CD4-positive, alpha-beta T cell treated with Interleukin-12 subunit alpha and Interleukin-12 subunit beta, for 1 hour (primary cell): Measurements from ENCODE around the gene TMEM147.
A peak's percentile ranks its signal among the peaks of the same experiment; 100 is the strongest.

Source experiments
- DNase-seq: peaks from one replicate; pipeline ENCODE4 v3.0.0-alpha.2; 2020

Gene TMEM147, protein sequence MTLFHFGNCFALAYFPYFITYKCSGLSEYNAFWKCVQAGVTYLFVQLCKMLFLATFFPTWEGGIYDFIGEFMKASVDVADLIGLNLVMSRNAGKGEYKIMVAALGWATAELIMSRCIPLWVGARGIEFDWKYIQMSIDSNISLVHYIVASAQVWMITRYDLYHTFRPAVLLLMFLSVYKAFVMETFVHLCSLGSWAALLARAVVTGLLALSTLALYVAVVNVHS

DNA sequence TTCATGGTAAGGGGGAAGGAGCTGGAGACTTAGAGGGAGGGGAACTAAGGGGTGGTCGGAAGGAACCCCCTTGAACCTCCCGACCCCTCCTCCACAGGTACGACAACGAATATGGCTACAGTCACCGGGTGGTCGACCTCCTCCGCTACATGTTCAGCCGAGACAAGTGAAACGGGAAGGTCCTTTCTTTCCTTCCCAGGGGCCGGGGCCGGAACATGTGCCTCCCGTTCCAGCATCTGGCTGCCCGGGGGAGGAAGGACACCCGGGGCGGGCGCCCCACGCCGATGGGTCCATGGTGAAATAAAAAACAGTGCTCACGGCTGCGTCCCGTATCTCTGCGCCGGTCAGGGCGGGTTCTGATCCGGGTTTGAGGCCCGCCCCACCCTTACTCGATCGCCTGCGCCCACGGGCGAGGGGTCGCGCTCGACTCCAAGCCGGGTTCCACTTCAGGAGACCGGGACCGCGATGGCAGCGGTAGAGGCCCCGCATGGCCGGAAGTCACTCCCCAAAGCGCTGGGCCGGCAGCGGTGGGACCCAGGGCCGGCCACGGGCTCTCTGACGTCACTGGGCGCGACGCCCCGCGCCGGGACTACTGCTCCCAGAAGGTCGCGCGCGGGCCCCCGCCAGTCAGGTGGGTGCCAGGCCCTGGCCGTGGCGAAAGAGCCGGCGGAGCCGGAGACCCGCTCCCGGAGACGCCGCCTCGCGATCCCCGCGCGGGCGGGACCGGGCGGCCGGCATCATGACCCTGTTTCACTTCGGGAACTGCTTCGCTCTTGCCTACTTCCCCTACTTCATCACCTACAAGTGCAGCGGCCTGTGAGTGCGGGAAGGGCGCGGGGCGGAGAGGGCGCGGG is at the start of gene TMEM147:
TSS of gene TMEM147 (plus strand) at position 626 of the 854 bp plus-strand sequence. CDS start at position 740, 114 bp downstream.
- DNase-seq, result peak; percentile 83

DNA sequence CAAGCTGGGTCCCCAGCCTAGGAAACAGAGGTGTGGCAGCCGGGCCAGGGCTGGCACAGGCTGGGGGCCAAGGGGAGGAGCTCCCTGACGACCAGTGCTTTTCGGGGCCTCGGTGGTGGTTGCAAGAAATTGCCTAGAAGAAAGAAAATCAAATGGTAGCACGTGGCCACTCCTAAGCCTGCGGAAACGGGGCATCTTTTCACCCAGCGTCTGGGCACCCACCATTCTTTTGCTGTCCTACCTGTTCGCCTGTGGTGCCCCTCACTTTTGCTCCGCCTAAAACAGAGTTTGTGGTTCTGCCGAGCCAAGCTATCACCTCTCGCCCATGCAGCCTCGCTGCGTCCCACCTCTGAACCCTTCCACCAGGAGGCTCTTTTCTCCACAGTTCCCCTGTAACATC is 48.0 kb upstream of the TMEM147 start:
- no peak for DNase-seq

DNA sequence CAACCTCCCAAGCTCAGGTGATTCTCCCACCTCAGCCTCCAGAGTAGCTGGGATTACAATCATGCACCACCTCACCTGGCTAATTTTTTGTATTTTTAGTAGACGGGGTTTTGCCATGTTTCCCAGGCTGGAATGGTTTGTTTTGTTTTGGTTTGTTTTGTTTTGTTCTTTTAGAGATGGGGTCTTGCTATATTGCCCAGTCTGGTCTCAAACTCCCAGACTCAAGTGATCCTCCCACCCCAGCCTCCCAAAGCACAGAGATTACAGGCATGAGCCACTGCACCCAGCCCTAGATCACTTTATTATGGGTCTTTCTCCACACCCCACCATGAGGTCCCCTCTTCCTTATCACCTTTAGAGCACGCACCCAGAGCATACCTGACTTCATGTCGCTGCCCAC is 47.2 kb upstream of the TMEM147 start:
- no peak for DNase-seq

DNA sequence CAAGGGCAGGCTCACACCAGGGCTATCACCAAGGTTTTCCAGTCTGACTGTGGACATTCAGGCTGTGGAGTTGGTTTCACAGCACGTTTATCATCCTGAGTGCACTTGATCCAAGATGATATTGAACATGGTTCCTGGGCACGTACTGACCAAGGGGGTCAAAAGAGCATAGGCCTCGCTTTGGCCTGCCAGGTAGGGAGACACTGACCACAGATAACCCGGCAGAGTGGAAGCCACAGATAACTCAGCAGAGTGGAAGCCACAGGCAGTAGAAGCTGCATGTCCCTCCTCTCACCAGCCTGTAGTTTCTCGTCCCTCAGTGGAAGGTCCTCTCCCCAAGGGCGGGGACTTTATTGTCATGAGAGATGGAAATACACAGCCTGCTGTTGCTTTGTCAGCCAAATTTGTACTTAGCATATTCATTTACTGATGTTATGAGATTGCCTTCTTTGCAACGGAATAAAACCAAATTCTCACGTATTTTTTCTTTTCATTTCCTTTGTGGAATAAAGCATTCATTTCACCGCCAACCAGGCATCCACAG is 46.4 kb upstream of the TMEM147 start:
- DNase-seq, result no peak

DNA sequence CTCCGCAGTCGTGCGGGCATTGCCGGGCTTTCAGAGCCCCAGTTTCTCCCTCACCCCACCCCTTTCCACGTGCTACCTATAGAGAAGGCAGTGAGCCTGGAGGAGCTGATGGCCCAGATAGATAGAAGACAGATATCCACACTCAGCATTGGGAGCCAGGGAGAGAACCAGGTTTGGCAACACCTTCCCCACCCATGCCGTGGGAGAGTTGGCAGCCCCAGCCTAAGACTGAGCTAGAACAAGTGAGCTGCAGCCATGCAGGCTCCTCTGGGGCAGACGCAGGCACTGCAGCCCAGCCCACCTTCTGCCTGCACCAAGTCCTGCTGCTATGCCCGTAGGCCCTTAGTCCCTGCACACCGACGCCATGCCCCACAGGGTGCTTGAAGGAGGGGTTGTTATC is 44.8 kb upstream of the TMEM147 start:
- no peak for DNase-seq

DNA sequence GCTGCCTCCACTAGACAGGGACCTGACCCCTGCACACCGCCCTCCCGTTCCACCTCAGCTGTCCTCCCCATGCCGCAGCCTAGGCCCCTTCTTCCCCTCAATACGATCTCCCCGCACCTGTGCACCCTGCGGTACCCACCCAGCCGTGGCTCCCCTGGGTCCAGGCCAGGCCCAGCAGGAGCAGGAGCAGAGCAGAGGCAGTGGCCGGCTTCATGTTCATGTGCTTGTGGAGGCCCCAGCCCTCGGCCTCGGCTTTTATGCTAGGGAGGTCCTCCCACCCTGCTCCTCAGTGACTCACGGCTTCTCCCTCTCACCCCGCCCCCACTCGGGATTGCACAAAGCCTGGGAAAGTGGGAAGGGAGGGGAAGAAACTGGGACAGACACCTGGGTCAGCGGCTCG is 43.7 kb upstream of the TMEM147 start:
- DNase-seq, result no peak

DNA sequence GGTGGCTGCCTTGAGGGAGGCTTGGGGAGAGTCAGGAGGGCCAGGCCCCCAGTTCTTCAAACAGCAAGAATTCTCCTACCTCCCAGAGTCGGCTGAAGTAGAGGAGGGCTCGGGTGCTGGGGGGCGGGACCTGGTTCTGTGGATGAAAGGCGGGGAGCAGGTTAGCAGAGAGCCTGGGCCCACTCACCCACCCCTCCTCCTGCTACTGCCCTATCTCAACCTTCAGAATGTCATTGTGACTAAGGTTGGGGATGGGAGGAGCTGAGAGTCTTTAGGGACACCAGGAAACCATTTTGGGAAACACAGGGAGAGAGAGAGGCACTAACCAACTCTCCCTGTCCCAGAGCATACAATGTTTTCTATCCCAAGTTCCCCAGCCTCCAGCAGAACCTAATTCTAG is 42.7 kb upstream of the TMEM147 start:
- no peak for DNase-seq

DNA sequence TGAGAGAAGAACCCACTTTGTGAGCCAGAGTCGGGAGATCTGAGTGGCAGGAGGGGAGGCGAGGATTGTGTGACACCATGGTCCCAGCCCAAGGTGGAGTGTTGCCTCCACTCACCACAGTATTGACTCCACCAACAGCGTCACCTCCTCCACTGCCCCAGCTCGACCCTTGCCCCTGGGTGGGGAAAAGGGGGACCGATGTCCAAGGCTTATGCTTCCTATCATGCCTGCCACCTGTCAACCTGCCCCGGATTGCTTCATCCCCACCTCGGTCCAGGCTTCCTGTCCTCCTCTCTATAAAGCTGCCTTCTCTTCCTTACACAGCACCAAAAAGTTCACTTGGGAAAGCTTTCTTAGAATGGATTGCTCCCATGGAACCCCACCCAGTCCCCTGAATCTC is 39.4 kb upstream of the TMEM147 start:
- no peak for DNase-seq

DNA sequence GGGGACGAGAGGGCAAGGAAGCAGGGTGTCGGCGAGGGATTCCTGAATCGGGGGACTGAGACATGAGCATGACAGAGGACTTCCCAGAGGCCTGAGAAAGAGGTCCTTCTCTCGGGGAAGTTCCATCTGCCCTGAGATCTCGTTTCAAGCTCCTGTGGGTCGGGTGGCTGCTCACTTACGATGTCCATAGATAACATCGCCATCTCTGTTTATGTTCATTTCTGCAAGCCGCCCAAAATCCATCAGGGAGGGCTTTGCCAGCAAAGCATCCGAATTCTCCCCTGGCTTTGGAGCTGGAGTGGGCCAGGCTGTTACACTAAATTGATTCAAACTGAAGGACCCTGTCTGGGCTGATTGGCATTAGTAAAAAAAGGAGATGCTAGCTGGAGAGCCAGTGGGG is 37.9 kb upstream of the TMEM147 start:
- DNase-seq, result no peak

DNA sequence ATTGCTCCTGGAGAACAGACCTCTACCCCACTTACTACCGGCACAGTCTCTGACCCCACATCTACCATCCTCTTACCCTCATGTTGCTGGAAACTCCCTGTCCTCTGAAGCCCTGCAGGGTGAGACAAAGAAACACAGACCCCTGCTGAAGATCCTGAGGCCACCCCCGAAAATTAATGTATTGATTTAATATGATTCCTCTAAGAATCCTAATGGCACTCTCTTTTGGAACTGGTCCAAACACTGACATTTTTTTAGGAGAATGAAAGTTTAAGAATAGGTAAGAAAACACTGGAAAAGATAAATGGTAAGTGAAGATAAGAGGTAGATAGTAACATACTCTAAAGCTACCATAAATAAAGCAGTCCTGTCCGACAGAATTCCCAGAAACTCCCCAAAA is 37.3 kb upstream of the TMEM147 start:
- DNase-seq, result no peak

DNA sequence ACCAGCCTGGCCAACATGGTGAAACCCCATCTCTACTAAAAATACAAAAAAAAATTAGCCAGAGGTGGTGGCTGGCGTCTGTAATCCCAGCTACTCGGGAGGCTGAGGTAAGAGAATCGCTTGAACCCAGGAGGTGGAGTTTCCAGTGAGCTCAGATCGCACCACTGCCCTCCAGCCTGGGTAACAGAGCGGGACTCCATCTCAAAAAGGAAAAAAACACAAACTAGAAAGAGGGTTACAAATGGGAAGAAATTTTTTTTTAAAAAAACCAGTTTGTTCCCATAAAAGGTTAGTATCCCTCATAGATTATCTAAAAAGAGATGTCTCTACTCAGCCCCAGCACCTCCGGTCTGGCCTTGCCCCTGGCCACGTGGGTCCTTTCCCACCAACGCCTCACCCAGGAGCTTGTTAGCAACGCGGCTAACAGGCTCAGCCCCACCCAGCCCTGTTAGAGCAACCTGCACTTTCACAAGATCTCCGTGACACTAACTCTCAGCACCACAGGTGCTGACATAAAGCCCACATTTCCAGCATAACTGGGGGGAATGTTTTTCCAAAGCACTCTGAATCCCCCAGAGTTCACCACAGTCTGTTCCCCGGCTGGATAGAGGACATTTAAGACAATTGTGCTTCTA is 36.3 kb upstream of the TMEM147 start:
- DNase-seq, result peak; percentile 47

DNA sequence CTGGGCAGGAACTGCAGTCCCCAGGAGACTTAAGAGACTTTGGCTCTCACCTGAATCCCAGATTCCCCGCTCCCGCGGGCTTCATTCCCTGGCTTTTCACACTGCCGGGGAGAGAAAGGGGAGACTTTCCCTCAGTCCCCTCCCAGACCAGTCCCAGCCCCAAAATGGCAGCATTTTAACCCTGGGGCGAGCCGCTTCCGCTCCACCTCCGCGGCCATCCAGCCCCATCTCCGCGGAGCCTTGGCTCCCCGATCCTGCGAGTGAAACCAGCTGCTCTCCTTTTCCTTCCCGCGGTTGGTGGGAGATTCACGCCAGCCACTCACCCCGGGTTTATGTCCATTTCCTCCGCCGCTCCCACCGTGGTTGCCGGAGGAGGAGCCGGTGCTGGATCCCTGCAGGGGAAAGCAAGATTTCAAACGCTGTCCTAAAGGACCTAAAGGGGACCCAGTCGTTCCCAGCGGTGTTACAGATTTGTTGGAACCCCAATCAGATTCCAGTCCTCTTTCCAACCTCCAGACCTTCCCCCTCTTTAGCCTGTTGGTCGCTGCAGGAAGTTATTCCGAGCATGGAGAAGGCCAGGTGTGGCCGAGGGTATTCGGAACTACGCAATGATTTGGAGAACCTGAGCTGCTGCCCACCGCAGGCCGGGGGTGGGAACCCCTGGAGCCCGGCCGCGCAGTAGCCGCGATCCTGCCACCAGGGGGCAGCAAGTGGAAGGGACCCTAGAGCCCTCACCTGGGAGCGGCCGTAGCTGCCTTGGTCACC is 35.4 kb upstream of the TMEM147 start:
- DNase-seq, result peak; percentile 73

DNA sequence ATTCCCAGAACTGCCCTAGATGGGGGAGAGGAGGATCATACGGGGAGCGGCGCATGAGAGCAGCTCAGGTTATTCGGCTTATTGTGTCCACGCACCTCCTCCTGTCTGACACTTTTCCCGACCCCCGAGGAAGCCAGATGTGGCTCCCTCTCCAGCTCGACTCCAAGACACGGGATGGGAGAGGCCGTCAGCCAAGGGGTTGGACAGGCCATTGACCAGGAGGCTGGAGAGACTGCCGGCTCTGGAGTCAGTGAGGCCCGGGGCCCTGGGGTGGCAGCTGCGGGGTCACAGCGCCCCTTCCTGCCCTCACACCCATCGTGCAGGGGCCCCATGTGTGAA is 34.8 kb upstream of the TMEM147 start:
- no peak for DNase-seq

DNA sequence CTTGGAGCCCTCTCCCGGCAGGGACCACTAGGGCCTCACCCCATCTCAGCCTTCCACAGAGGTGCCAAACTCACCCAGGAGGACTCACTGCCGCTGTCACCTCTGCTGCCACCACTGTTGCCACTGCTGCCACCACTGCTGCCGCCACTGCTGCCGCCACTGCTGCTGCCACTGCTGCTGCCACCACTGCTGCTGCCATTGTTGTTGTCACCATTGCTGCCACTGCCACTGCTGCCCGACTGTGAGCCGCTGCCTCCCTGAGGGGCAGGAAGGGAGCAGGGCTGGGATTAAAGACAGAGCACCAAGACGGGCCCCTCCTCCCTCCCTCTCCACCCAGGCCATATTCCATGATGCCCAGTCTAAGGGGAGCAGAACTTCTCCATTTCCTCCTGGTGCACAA is 34.1 kb upstream of the TMEM147 start:
- DNase-seq, result no peak

DNA sequence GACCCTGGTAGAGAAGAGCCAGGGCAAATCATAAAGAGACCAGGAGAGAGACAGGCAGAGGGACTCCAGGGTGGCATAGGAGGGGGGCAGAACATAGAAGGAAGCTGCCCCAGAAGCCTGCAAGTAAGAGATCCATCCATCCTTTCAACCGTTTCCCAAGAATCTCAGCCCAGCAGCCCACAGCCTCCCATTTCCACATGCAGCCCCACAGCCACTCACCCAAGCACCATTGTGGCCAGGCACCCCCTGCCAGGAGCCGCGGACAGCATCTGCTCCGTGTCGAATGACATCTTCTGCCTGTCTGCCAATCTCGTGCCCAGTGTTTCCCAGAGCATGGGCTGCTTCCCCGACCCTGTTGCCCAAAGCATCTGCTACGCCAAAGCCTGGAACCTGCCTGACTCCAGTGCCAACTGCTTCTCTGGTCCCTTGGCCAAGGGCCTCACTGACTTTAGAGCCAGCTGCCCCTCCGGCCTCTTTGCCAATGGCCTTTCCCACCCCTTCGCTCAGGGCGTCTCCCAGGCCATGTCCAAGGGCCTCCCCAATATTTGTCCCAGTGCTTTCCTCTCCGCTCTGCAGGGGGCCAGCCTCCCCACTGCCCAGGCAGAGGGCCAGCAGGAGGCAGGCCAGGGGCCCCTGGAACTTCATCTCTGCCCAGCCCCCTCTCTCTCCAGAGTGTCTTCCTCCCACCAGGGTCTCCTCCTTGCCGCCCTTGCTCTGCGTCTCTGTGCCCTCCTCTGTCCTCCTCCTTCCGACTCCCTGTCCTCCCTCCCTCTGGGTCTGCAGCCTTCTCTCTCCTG is 32.4 kb upstream of the TMEM147 start:
- DNase-seq, result no peak

DNA sequence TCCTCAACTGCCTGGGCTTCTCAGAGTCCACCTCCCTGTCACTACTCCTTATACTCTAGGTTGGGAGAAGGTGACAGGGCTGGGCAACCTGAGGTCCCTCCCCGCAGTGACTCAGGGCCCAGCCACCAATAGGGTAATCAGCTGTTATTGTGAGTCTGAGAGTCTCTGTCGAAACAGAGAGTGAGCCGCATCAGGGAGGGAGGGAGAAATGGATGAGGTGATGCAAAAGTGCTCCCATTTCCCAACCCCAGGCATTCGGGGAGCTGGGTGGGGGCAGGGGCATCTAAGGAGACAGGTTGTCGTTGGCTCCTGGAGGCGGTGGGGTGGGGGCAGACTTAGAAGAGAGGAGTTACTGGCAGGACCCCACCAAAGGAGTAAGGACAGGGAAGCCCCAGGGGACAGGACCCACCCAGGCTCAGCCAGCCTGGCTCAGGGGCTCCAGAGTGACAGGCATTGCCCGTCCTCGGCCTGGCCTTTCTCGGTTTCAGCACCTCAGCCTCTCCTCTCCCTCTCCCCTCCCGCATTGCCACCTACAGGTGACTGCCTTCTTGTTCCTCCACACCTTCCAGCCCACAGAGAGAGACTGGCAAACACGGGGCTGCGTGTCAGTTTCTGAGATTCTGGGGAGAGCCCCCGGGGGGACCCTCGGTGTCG is 31.7 kb upstream of the TMEM147 start, which contains the start of gene DMKN:
TSS of gene DMKN (minus strand) at position 22 of the 654 bp plus-strand sequence. CDS start 174 bp downstream, outside the sequence.
- no peak for DNase-seq

DNA sequence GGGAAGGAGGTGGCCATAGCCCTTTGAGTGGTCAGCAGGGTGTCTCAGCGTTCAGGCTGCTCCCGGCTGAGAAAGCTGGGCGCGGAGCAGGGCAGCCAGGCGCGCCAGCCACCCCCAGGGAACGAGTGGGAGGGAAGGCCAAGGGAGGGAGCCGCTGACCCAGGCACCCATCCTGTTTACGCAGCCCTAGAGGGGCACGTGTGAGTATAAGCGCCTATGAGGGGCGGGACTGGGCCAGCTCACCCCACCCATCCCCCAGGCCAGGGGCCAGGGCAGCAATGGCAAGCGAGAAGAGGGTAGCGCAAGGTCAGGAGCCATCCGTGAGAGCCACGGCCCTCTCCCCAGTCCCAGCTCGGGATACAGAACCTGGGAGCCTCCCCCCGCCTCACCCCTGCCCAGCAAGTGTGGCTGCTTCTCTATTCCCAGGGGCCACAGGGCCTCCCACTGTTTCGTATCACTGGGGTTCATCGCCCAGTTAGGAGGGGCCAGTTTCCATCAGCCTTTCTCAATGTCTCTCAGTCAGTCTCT is 31.1 kb upstream of the TMEM147 start:
- DNase-seq, result no peak

DNA sequence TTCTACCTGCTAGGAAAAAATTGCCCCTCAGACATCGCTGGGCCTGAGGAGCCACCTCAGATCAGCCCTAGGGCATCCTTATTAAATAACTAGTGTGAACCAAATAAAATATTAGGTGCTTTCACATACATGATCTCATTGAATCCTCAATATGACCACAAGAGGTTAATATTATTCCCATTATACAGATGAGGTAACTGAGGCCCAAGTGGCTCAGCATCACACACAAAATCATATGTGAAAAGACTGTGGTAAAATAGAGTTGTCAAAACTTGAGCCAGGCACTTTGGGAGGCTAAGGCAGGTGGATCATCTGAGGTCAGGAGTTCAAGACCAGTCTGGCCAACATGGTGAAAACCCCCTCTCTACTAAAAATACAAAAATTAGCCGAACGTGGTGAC is 29.1 kb upstream of the TMEM147 start:
- DNase-seq, result no peak

DNA sequence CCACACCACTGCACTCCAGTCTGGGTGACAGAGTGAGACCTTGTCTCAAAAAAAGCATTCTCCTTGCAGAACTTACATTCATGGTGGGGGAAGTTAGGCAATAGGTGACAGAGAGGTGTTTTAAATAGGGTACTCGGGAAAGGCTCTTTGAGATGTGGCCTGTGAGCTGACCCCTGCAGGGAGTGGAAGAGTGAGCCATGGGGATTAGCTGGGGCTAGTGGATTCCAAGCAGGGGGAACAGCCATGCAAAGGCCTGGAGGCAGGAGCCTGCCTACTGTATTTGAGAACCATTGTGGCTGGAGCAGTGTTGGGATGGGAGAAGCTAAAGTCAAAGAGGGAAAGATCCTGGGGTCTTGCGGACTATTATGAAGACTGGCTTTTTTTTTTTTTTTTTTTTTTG is 28.1 kb upstream of the TMEM147 start:
- no peak for DNase-seq

DNA sequence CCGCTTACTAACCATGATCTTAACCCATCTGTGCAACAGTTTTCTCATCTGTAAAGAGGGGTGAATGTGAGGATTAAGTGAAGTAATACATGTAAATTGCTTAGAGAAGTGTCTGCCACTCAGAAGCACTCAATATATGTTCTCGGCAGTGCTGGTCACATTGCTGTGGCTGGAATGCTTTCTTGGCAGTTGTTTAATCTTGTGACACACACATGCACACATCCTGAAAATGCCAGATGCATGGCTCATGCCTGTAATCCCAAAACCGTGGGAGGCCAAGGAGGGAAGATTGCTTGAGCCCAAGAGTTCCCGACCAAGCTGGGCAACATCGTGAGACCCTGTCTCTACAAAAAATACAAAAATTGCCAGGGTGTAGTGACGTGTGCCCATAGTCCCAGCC is 27.1 kb upstream of the TMEM147 start:
- no peak for DNase-seq

DNA sequence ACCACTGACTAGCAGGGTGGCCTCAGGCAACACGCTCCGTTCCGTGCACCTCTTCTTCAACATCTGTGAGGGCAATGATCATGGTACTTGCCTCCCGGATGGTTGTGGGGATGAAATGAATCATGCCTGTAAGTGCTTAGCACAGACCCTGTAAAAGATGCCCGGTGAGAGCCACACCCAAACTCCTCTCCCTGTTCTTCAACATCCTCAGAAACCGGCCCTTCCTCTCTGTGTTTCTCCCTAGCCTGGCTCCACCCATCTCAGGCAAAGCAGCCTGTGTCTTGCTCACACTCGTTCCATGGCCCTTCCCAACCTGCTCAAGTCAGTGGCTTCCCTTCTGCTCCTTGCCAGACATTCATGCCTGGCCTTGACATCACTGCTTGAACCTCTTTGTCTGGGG is 26.1 kb upstream of the TMEM147 start:
- DNase-seq, result no peak
